ENCODE measurements around the gene UBC.

GRCh38 chr12:124910561-124911478 lies 3.6 kb downstream of the UBC start:
- TF ChIP-seq CTCF (IDR thresholded peaks at IDR 0.05; ENCODE audit: low read depth, low read length, poor library complexity, severe bottlenecking) (no peak), EZH2phosphoT487 (IDR thresholded peaks at IDR 0.05; ENCODE audit: borderline replicate concordance, low read length) (no peak)
